ENCODE measurements around the gene FNBP1.

GRCh38 chr9:129904734-129905133 is 138.3 kb downstream of the FNBP1 start:
- TF ChIP-seq MYC (IDR thresholded peaks at IDR 0.05; ENCODE audit: low read depth, low read length), result no peak
- no peak for TF ChIP-seq POLR2A (IDR thresholded peaks at IDR 0.05; ENCODE audit: extremely low read depth, insufficient read length)
- TF ChIP-seq, protein P1, sequence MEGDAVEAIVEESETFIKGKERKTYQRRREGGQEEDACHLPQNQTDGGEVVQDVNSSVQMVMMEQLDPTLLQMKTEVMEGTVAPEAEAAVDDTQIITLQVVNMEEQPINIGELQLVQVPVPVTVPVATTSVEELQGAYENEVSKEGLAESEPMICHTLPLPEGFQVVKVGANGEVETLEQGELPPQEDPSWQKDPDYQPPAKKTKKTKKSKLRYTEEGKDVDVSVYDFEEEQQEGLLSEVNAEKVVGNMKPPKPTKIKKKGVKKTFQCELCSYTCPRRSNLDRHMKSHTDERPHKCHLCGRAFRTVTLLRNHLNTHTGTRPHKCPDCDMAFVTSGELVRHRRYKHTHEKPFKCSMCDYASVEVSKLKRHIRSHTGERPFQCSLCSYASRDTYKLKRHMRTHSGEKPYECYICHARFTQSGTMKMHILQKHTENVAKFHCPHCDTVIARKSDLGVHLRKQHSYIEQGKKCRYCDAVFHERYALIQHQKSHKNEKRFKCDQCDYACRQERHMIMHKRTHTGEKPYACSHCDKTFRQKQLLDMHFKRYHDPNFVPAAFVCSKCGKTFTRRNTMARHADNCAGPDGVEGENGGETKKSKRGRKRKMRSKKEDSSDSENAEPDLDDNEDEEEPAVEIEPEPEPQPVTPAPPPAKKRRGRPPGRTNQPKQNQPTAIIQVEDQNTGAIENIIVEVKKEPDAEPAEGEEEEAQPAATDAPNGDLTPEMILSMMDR (IDR thresholded peaks at IDR 0.05; ENCODE audit: low read depth, low read length), result no peak
